AG04450 (cell line): ENCODE measurements around the gene YIPF4. TPM values are rescaled to one million over a fixed set of nuclear protein-coding genes. Genes with fewer than 3 reads are reported as not detected.

Experiments
- polyA plus RNA-seq: library from polyadenylated mRNA; depleted of rRNA; stranded (reverse); fragments of >200 nt; gene quantifications from 2 replicates; pipeline ENCODE4 v1.2.3, GENCODE V29; 2011; rRNA removed

YIPF4 gene
- polyA plus RNA-seq, 1 experiment = 26.0 TPM

Other genes starting within 250 kb of the YIPF4 start
- 79.1 and 104 TPM in 2 replicates for gene DPY30, start 238.1 kb upstream of the YIPF4 start, polyA plus RNA-seq
- gene SPAST, start 214.3 kb upstream of the YIPF4 start, polyA plus RNA-seq = 12.6 and 17.4 TPM in 2 replicates
- gene SLC30A6, start 112.0 kb upstream of the YIPF4 start, polyA plus RNA-seq = 21.4 and 29.5 TPM in 2 replicates
- not detected in 2 replicates for gene NLRC4, start 13.0 kb upstream of the YIPF4 start, polyA plus RNA-seq
- 80.9 and 86.3 TPM in 2 replicates for gene BIRC6, start 79.1 kb downstream of the YIPF4 start, polyA plus RNA-seq